Spleen (tissue), 7 donors: Measurements from ENCODE around the gene E4F1.

Experiments used
- CTCF ChIP-seq, 11 experiments: fragments of 200-600 bp in 7 of 11; fragments of 450-650 bp in 4 of 11; sonication (generic) in 4 of 11; IDR thresholded peaks in 8 of 11; conservative IDR thresholded peaks in 3 of 11; 1 replicate in 7 of 11; 2 replicates in 4 of 11; pipeline versions ENCODE4 v1.4.0 to v1.8.0; 2016 to 2021; ENCODE audit warnings: antibody characterized with exemption in 11 of 11, inconsistent platforms in 4 of 11, mild to moderate bottlenecking in 1 of 11
- POLR2A ChIP-seq, 3 donors: fragments of 450-650 bp; IDR thresholded peaks; one replicate each; pipeline ENCODE4 v1.5.1; 2017; ENCODE audit warnings: antibody characterized with exemption in 3 of 3, mild to moderate bottlenecking in 1 of 3
- donor health status: DM: no; HTN: no; CAD: no; lungs with moderate emphysema.
- donor health status: DM: no; HTN: no; CAD: no.
- donor health status: DM: no; HTN: no; CAD: no.

GRCh38 chr16:2211923-2212347, 11.5 kb upstream of the E4F1 start:
- TF ChIP-seq CTCF (IDR thresholded peaks at IDR 0.05 in 8 of 11, conservative IDR thresholded peaks at IDR 0.05 in 3 of 11) (no peak), POLR2A (IDR thresholded peaks at IDR 0.05) (no peak)
